ENCODE data around the gene FBXO27.
"Not testable (repeated sequence)": the region's sequence is repeated elsewhere in the genome, so short reads cannot be mapped to it uniquely, and the experiment has no call there.

The FBXO27 gene, protein sequence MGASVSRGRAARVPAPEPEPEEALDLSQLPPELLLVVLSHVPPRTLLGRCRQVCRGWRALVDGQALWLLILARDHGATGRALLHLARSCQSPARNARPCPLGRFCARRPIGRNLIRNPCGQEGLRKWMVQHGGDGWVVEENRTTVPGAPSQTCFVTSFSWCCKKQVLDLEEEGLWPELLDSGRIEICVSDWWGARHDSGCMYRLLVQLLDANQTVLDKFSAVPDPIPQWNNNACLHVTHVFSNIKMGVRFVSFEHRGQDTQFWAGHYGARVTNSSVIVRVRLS

DNA sequence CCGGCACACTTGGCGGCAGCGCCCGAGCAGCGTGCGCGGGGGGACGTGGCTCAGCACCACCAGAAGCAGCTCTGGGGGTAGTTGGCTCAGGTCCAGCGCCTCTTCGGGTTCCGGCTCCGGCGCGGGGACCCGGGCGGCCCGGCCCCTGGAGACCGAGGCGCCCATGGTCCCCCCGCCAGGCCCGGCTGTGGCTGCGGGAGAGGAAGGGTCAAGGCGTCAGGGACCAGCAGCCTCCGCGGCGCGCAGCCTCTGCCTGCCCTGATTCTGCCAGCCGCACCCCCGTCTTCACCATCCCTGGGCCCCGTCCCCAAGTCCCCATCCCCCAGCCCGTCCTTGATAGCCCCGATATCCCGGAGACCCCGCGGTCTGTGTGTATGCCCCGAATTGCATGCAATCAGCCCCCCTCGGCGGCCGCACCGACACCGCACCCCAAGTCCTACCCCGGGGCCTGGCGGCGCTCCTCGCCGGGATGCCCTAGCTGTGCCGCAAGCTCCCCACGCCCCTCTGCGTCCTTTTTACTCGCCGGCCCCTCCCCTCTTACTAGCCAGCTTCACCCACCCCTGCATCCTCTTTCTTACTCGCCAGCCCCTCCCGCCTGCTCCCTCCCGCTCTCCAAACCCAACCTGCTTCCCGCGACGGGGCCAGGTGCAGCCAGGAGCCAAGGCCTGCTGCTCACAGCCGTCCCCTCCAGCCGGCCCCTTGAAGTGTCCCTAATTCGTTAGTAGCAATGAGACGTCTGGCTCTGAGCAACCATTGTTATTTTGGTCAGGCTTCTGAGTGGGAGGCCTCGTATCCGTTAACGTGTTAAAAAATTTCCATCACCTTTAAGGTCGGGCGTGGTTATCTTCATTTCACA lies at the start of gene FBXO27:
Gene FBXO27, minus strand, starts transcription at position 487 of the 856 bp plus-strand sequence. Its CDS starts 322 bp downstream, at position 165.
- DNase-seq (ENCODE audit: low read depth in 2 of 2) = no peak

DNA sequence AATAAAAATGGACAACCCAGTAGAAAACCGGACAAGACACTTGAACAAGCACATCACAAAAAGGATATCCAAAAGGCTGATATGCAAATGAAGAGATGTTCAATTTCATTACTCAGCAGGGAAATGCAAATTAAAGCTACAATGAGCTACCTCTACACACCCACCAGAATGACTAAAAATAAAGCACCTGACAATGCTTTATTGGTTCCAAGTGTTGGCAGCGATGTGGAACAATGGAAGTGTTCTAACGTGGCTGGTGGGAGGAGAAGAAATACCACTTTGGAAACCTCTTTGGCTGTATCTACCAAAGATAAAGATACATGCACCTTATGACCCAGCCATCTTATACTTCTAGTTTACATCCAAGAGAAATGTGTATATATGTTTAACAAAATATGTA lies 48.1 kb upstream of the FBXO27 start:
- DNase-seq (ENCODE audit: low read depth in 2 of 2) = no peak

DNA sequence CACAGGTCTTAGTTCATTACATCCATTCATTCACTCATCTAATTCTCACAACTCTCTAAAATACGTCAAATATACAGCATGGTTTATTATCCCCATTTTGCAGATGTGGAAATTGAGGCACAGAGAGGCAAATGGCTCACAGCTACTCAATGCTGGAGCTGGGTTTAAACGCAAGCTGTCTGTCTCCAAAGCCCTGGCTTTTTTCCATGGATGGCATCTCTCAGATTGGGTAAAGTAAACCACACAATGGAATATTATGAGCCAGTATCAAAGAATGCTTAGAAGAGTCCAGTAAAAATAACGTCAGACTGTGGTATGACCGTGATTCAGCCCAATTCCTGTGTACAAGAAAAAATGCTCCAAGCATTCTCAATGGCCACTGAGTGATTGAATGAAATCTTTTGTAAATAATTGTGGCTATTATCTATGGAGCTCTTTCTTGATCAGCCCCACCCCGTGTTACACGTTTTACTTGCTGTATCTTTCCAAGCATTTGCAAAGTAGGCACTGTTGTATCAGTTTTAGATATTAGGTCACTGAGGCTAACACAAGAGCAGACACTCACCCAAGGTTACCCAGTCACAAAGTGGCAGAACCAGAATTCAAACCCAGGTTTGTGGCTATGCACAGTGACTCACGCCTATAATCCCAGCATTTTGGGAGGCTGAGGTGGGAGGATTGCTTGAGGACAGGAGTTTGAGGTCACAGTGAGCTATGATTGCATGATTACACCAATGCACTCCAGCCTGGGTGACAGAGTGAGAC lies 46.3 kb upstream of the FBXO27 start:
- no peak for DNase-seq (ENCODE audit: low read depth in 2 of 2)

DNA sequence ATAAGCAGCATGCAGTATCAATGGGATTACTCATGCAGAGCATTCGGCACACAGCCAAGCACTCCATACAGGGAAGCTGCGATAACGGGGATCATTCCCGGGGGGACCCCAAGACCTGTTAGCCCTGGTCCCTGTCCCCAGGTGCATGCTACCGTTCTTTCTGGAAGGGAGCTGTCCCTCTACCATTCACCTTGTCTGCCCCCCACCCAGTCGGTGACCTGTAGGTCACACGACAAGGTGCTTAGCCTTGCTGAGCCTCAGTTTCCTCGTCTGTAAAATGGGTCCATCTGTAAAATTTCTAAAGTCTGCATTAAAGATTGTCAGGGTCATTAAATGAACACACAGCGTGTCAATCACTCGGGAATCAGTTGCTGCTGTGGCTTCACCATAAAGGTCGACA lies 45.0 kb upstream of the FBXO27 start:
- no peak for DNase-seq (ENCODE audit: low read depth in 2 of 2)

DNA sequence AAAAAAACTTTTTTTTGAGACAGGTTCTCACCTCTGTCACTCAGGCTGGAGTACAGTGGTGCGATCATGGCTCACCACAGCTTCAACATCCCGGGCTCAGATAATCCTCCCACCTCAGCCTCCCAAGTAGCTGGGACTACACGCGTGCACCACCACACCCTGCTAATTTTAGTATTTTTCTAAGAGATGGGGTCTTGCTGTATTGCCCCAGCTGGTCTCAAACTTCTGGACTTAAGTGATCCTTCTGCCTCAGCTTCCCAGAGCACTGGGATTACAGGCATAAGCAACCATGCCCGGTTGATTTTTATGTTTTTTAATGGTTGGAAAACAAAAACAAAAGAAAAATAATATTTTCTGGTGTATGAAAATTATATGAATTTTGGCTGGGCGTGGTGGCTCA lies 42.6 kb upstream of the FBXO27 start:
- DNase-seq (ENCODE audit: low read depth in 2 of 2) = no peak

DNA sequence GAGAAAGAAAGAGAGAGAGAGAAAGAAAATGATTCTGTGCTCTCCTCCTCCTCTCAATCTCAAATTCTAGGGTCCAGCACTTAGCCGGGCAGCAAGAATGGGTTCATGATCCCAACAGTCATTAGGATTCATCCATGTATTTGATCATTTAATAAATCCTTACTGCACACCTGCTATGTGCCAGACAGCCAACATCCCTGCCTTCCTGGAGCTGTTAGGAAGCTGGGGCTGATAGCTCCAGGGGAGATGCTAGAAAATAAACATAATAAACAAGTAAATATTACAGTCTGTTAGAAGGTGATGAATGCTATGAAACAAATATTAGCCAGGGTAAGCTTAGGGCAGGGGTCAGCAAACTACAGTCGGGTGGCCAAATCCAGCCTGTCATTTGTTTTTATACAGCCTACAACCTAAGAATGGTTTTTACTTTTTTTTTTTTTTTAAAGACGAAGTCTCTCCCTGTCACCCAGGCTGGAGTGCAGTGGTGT lies 41.9 kb upstream of the FBXO27 start:
- DNase-seq (ENCODE audit: low read depth in 2 of 2) = no peak

DNA sequence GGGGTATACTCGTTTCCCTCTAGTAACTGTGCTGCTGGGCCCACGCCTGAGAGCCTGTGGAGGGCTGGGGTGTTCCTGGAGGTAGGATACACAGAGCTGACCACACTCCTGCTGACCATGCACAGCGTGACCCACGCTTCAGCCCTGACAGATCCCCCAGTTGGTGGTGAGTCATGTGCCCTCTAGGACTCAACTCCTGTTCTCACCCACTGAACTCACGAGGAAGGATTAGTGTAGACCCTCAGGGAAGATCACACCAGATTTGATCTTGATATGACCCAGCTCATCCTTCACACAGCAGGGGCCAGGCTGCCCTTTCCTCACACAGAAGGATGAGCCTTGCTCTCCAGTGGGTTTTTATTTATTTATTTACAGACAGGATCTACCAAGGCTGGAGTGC lies 38.5 kb upstream of the FBXO27 start:
- no peak for DNase-seq (ENCODE audit: low read depth in 2 of 2)

DNA sequence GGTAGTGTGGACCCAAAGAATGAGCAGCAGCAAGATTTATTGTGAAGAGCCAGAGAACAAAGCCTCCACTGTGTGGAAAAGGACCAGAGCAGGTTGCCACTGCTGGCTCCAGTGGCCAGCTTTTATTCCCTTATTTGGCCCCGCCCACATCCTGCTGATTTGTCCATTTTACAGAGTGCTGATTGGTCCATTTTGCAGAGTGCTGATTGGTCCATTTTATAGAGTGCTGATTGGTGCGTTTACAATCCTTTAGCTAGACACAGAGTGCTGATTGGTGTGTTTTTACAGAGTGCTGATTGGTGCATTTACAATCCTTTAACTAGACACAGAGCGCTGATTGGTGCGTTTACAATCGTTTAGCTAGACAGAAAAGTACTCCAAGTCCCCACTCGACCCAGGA lies 35.9 kb upstream of the FBXO27 start:
- not testable (repeated sequence) for DNase-seq (ENCODE audit: low read depth in 2 of 2)

DNA sequence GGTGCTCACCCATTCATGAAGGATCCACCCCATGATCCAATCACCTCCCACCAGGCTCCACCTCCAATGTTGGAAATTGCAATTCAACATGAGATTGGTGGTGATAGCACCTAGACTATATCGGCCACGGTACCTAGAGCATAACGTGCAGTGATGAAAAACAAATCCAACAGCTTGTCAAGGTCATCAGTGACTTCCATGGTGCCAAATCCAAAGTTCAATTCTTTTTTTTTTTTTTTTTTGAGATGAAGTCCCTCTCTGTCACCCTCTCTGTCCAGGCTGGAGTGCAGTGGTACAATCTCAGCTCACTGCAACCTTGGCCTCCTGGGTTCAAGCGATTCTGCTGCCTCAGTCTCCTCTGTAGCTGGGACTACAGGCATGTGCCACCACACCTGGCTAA lies 34.8 kb upstream of the FBXO27 start:
- DNase-seq (ENCODE audit: low read depth in 2 of 2) = no peak

DNA sequence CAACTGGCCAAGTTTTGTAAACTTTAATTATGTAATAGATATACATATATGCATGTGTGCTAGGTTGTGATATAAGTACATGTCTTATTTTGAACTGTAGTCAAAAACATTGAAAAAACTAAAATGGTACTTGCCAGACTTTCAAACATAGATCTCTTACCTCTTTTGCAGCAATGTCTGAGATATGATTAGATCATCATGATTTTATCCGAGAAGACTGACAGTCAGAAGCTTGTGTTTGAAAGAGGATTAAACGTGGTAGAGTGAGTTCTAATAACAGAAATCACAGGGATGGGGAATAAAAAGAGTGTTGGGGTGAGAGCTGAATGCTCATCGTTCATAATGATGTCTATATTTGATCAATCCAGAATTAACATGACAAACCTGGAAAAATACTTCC lies 33.6 kb upstream of the FBXO27 start:
- DNase-seq (ENCODE audit: low read depth in 2 of 2) = no peak

DNA sequence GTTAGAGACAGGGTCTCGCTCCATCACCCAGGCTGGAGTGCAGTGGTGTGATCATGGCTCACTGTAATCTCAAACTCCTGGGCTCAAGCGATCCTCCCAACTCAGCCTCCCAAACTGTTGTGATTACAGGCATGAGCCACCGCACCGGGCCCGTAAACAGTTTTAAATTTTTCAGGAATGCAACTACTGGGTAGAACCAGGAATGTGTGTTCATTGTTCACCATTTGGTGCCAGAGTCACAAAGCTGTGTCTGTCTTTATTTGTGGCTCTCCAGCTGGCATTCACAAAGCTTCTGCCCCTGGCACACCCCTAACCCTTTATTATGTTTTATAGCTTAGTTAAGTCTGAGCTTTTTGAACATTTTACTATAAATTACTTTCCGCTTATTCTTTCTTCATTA lies 32.1 kb upstream of the FBXO27 start:
- no peak for DNase-seq (ENCODE audit: low read depth in 2 of 2)

DNA sequence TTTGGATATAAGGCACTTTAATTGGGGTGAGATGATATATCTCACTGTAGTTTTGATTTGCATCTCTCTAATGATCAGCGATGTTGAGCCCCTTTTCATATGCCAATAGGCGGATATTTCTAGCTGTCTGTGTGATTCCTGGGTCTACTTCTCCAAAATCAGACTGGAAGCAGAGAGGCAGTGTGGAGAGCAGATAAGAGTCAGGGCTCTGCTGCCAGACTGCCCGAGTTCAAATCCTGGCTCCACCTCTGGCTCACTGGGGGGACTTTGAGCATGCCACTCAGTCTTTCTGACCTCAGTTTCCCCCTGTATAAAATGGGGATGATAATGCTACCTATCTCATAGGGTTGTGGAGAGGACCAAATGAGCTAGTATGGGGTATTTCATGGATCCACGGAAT lies 27.8 kb upstream of the FBXO27 start:
- no peak for DNase-seq (ENCODE audit: low read depth in 2 of 2)

DNA sequence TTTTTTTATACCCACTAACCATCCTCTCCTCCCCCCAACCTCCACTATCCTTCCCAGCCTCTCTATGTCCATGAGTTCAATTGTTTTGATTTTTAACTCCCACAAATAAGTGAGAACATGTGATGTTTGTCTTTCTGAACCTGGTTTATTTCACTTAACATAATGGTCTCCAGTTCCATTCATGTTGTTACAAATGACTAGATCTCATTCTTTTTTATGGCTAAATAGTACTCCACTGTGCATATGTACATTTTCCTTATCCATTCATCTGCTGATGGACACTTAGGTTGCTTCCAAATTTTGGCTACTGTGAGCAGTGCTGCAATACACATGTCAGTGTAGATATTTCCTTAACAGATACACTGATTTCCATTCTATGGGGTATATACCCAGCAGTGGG lies 27.0 kb upstream of the FBXO27 start:
- DNase-seq (ENCODE audit: low read depth in 2 of 2) = no peak

DNA sequence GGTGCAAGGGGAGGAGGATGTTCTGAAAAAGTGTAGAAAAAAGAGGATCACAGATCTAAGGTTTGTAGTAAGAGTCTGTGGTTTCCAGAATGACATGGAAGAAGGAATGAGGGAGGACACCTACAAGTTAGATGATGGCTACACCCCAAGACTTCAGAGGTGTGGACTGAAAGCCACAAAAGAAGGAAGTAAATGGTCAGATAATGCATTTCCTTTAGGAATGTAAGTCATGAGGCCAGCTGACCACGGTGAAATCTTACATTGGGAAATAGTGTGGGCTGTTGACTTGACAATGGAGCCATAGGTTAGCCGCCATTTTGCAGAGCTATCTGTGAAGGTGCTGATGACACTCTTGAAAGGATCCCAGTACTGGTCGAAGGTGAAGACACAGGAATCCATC lies 25.3 kb upstream of the FBXO27 start:
- no peak for DNase-seq (ENCODE audit: low read depth in 2 of 2)

DNA sequence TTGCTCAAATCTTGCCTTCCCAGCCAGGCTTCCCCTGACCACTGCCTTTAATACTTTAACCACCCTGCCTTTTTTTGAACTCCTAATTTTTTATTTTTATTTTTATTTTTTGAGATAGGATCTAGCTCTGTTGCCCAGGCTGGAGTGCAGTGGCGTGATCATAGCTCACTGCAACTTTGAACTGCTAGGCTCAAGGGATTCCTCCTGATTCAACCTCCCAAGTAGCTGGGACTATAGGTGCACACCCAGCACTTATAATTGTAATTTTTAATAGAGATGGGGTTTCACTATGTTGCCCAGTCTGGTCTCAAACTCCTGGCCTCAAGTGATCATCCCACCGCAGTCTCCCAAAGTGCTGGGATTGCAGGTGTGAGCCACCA lies 21.7 kb upstream of the FBXO27 start:
- no peak for DNase-seq (ENCODE audit: low read depth in 2 of 2)

DNA sequence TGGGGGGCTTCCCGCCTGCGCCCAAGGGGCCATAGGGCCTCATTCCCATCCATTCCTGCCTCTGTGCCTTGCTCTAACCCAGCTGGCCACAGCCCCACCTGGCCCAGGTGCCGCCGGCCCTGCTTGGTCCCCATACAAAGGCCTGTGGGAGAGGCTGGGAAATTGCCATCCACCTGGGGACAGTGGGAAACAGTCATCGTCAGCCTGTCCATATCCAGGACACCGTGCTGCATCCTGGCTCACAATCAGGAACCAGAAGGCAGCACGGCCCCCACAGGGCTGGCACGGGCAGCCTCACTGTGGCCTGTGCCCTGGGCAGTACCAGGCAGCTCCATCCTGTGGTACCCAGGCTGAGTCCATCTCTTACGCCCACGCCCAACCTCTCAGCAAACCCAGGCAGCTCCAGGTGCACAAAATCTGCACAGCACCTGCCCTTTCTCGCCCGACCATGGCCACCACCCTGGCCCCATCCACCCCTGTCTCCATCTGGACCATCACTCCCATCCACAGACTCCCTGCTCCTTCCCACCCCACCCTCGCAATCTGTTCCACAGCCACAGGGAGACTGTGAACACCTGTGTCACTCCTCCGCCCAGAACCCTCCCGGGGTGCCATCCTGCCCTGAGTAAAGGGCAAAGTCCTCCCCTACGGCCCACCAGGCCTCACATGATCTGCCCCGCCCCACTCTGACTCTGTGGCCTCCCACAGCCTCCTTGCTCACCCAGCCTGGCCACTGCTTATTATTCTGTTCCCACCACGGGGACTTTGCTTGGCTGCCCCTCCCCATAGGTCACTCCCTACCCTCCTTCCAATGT lies 21.1 kb upstream of the FBXO27 start:
- no peak for DNase-seq (ENCODE audit: low read depth in 2 of 2)

DNA sequence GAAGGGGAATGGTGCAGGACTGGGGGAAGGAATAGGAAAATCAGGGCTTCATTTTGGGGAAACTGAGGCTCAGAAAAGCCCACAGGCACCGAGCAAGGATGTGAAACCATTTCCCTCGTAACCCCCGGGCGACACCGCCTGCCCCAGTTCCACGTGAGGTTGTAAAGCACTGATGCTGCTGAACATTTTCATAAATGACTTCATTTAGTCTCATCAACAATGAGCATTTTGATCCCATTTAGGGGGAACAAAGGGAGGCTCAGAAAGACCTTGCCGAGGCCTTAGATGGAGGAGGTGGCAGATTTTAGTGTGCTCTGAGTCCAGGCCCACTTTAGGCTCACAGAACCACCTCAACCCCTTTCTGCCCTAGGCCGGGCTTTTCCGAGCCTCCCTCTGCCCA lies 20.5 kb upstream of the FBXO27 start:
- DNase-seq (ENCODE audit: low read depth in 2 of 2) = no peak

DNA sequence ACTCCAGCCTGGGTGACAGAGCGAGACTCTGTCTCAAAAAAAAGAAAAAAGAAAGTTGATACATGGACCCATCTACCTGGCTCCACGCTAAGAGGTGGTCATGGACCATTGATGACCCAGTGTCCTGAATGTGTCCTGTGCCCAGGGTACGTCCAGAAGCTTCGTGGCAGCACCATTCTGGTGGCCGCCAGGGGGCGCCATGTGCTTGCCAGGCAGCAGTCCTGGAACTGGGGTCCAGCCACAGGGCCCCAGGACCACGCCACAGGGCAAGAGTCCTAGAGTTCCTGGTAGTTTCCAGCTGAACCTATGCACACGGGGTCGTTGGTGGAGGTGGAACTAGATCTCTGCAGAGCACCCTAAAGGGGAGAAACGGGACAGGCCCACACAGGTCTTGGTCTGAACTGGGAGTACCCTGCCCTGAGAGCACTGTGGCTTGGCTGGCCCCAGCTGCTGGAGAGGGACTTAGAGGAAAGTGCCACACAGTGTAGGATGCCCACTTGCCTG lies 19.9 kb upstream of the FBXO27 start:
- DNase-seq (ENCODE audit: low read depth in 2 of 2) = peak; percentile 36 to 56

DNA sequence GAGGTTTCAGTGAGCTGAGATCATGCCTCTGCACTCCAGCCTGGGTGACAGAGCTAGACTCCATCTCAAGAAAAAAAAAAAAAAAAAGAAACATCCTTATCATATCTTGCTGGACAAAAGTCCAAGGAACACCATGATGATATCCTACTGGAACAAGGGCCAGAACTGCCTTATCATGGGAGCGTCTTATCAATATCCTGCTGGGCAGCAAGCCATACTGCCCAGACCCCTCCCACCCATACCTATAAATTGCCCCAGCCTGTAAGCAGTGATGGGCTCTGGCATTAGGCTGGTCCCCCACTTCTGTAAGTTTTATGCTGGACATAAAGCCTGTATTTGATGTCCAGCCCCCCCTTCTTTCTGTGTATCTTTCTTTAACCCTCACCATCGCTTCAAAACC lies 14.7 kb upstream of the FBXO27 start:
- DNase-seq (ENCODE audit: low read depth in 2 of 2) = no peak

DNA sequence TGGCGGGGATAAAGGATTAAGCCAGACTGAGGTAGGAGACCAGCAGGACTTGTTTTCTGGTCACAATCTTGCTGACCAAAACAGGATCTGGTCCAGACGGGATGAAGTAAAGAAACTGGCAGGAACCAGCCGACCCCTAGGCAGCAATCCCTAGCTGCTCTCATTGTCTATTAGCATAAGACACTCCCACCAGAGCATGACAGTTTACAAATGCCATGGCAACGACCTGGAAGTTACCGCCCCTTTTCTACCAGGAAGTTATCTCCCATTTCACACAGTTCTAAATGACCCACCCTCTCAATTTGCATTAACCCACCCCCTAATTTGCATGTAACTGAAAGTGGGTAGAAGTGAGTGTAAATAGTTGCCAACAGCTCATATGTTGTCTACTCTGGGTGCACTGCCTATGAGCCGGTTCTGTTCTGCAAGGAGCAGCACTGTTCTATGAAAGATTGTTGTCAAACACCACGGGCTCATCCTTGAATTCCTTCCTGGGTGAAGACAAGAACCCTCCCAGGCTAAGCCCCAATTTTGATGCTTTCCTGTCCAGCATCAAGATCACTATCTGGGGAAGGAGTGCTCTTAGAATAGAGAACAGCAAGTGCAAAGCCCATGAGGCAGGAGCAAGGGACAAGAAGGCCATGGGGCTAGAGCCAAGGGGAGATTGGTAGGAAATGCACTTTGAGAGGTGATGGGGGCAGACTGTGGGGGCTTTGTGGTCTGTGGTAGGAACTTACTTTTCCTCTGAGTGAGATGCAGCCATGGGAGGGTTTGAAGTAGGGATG lies 13.9 kb upstream of the FBXO27 start:
- DNase-seq (ENCODE audit: low read depth in 2 of 2) = no peak

DNA sequence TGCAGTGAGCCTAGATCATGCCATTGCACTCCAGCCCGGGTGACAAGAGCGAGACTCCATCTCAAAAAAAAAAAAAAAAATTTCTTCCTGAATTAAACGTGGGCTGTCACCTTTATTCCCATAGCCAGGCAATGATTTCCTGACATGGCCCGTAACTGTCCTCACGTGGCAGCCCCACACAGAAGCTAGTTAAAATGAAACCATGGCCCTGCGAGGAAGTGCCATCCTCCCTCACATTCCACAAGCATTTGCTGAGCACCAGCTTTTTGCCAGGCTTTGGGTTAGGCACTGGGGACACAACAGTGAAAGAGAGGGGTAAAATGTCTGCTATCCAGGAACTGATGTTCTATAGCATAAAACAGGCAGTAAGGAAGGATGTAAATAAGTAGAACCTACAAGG lies 13.2 kb upstream of the FBXO27 start:
- no peak for DNase-seq (ENCODE audit: low read depth in 2 of 2)
